Activated CD4-positive, alpha-beta memory T cell treated with anti-CD3 and anti-CD28 coated beads for 36 hours (primary cell): ENCODE data around the gene SPDYE4. TPM values are rescaled to one million over a fixed set of nuclear protein-coding genes. Genes with fewer than 3 reads are reported as not detected.

Experiments used
- CTCF ChIA-PET: fragments of 350-600 bp; sonication (Branson Sonifier 250); formaldehyde crosslinking; loops from one replicate; lab custom pipeline; 2021; ENCODE audit warnings: antibody characterized with exemption, inconsistent platforms; lab: Charles Lee
- POLR2A ChIA-PET: fragments of 350-600 bp; sonication (Branson Sonifier 250); formaldehyde crosslinking; loops from one replicate; lab custom pipeline; 2021; ENCODE audit warnings: antibody characterized with exemption; lab: Charles Lee
- DNase-seq: peaks from one replicate; pipeline ENCODE4 v3.0.0-alpha.2; 2020
- H3K27ac Mint-ChIP-seq: one replicate; pipeline ENCODE4 v1.8.0; 2021; ENCODE audit warnings: mixed read lengths
- H3K27me3 Mint-ChIP-seq: one replicate; pipeline ENCODE4 v1.8.0; 2021; ENCODE audit warnings: mixed read lengths
- H3K36me3 Mint-ChIP-seq: one replicate; pipeline ENCODE4 v1.8.0; 2021; ENCODE audit warnings: mixed read lengths
- H3K4me1 Mint-ChIP-seq: one replicate; pipeline ENCODE4 v1.8.0; 2021; ENCODE audit warnings: low read depth, mixed read lengths
- H3K4me3 Mint-ChIP-seq: one replicate; pipeline ENCODE4 v1.8.0; 2021; ENCODE audit warnings: mild to moderate bottlenecking, mixed read lengths
- H3K9me3 Mint-ChIP-seq: one replicate; pipeline ENCODE4 v1.8.0; 2021; ENCODE audit warnings: mixed read lengths
- intact Hi-C: fragments of 100-400 bp; cut with micrococcal nuclease; formaldehyde crosslinking; loops from one replicate; pipeline ENCODE4 v1.15.1; 2023
- total RNA-seq, 2 experiments: library from RNA; stranded (reverse); gene quantifications; one replicate each; pipeline ENCODE4 v1.2.3, GENCODE V29; 2021

Gene SPDYE4
- total RNA-seq, 2 experiments from 2014 or later: not detected

DNA sequence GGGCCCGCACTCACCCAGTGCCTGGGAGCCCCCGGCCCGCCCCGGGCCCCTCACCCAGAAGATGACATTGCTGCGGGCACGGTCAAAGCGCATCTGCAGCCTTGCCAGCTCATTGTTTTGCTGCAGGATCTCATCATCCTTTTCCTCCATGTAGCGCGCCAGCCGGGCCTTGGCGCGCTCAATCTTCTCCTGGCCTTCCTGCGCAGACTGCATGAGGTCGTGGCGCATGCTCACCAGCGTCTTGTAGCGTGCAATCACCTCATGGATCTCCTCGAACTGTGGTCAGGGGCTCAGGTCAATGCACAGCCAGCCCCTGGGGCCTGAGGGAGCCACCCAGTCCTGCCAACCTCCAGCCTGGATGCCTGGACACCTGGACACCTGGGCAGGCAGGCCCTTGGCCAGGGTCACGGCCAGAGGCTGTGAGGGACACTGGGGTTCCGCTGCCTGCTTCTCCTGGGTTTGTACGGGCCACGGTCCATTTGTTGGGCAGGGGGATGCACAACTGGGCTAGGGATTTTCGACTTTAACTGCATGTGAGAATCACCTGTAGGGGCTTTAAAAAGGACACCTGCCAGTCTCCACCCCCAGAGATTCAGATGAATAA lies 22.9 kb downstream of the SPDYE4 start:
- CTCF ChIA-PET: no interaction called here
- H3K4me1 Mint-ChIP-seq: peaks cover 6% of the 10 kb centered on the region
- H3K27ac Mint-ChIP-seq: no peak overlapping the region

DNA sequence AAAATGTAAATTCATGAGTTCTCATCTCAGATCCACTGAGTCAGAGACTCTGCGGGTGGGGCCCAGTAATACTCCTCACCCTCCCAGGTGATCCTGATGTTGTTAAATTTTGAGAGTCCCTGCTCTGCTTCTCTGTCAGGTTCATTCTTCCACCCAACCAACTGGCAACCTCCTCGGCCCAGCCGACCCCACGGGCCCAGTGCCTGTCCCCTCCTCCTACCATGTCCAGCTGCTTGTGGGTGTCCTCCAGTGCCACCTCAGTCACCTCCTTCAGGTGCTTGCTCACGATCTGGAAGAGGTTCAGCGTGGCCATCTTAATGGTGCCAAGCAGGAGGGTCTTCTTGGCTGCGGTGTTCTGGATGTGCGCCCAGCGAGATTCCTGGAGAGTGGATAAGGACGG lies 23.5 kb downstream of the SPDYE4 start:
- no peak for DNase-seq
- Mint-ChIP-seq H3K27ac (no peak overlapping the region), H3K27me3 (no peaks in the 10 kb centered on the region), H3K36me3 (no peaks in the 10 kb centered on the region), H3K4me3 (no peak overlapping the region), H3K9me3 (no peaks in the 10 kb centered on the region), H3K4me1 (peaks cover 2% of the 10 kb centered on the region)
- POLR2A ChIA-PET: no interaction called here
- intact Hi-C loops: no loop called here
- CTCF ChIA-PET: no interaction called here

More for the DNA sequence above, 22.9 kb downstream of the SPDYE4 start:
- Mint-ChIP-seq H3K9me3 (no peaks in the 10 kb centered on the region), H3K4me3 (no peak overlapping the region), H3K27me3 (no peaks in the 10 kb centered on the region), H3K36me3 (no peaks in the 10 kb centered on the region)
- intact Hi-C loops: no loop called here
- POLR2A ChIA-PET: no interaction called here
- DNase-seq: no peak

GRCh38 chr17:8732406-8733085 lies 25.8 kb downstream of the SPDYE4 start:
- Mint-ChIP-seq H3K9me3 (no peaks in the 10 kb centered on the region), H3K27me3 (no peaks in the 10 kb centered on the region), H3K27ac (no peak overlapping the region), H3K36me3 (no peaks in the 10 kb centered on the region), H3K4me1 (no peaks in the 10 kb centered on the region), H3K4me3 (no peak overlapping the region)
- intact Hi-C loops: no loop called here
- no peak for DNase-seq
- CTCF ChIA-PET: no interaction called here
- POLR2A ChIA-PET: no interaction called here

GRCh38 chr17:8729860-8730259 lies 28.5 kb downstream of the SPDYE4 start:
- Mint-ChIP-seq H3K27ac (no peak overlapping the region), H3K9me3 (no peaks in the 10 kb centered on the region), H3K36me3 (no peaks in the 10 kb centered on the region), H3K4me3 (no peak overlapping the region), H3K27me3 (peaks cover 2% of the 10 kb centered on the region), H3K4me1 (no peaks in the 10 kb centered on the region)
- intact Hi-C loops: no loop called here
- DNase-seq: no peak
- ChIA-PET CTCF (no interaction called here), POLR2A (no interaction called here)

GRCh38 chr17:8729421-8729820 lies 28.9 kb downstream of the SPDYE4 start:
- Mint-ChIP-seq H3K4me3 (no peak overlapping the region), H3K27ac (no peak overlapping the region), H3K9me3 (no peaks in the 10 kb centered on the region), H3K27me3 (peaks cover 2% of the 10 kb centered on the region), H3K36me3 (no peaks in the 10 kb centered on the region), H3K4me1 (no peaks in the 10 kb centered on the region)
- intact Hi-C loops: no loop called here
- ChIA-PET CTCF (no interaction called here), POLR2A (no interaction called here)
- DNase-seq: no peak

DNA sequence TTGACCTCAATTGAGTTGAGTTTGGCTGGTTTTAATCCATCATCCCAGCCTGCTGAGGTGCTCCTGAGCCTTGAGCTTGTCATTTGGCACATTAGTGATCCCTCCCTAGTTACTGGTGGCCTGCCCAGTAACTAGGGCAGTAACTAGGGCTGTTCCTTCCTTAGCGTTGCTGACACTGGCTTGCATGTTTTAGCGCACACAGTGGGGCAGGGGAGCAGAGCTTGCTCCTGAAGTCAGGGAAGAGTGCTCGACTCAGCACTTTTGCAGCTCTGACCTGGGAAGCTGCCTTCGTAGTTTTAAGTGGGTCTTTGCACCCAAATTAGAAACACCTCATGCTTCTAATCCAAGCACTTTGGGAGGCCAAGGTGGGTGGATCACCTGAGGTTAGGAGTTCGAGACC lies 29.4 kb downstream of the SPDYE4 start:
- H3K27ac Mint-ChIP-seq: no peak overlapping the region
- no peaks in the 10 kb centered on the region for H3K4me1 Mint-ChIP-seq
- peaks cover 2% of the 10 kb centered on the region for H3K27me3 Mint-ChIP-seq
- H3K9me3 Mint-ChIP-seq: no peaks in the 10 kb centered on the region
- POLR2A ChIA-PET: no interaction called here
- DNase-seq: no peak
- intact Hi-C loops: no loop called here
- H3K36me3 Mint-ChIP-seq: no peaks in the 10 kb centered on the region
- H3K4me3 Mint-ChIP-seq: no peak overlapping the region
- CTCF ChIA-PET: no interaction called here

DNA sequence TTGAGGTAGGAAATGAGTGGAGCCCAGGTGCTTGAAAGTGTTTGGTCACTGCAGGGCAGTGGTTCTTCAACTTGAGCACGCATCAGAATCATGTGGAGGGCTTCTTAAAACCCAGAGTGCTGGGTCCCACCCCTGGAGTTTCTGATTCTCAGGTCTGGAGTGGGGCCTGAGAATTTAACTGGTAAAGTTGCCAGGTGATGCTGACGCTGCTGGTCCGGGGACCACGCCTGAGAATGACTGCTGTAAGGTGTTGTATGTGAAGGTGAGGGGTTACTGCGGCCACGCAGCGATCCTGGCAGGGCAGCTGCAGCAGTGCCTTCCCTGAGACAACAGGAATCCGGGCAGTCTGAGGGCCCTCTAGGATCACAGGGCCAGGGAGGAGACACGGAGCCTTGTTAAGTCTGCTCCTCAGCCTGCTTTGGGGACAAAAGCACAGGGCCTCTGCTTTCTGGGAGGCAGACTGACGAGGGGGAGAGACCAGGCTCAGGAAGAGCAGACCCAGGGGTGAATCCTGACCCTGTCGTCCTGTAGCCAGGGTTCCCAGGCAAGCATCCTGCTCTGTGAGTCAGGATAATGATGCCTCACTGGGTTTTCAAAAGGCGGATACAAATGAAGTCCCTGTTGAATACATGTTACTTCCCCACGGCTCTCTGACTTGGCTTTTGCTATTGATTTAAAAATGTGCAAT lies 30.0 kb downstream of the SPDYE4 start:
- ChIA-PET CTCF (no interaction called here), POLR2A (no interaction called here)
- H3K4me1 Mint-ChIP-seq: no peaks in the 10 kb centered on the region

GRCh38 chr17:8726941-8727555 lies 31.3 kb downstream of the SPDYE4 start:
- H3K4me3 Mint-ChIP-seq: no peak overlapping the region
- ChIA-PET CTCF (no interaction called here), POLR2A (no interaction called here)
- no peak for DNase-seq
- no peaks in the 10 kb centered on the region for H3K36me3 Mint-ChIP-seq
- no peaks in the 10 kb centered on the region for H3K9me3 Mint-ChIP-seq
- peaks cover 3% of the 10 kb centered on the region for H3K27me3 Mint-ChIP-seq
- intact Hi-C loops: no loop called here
- H3K27ac Mint-ChIP-seq: no peak overlapping the region
- no peaks in the 10 kb centered on the region for H3K4me1 Mint-ChIP-seq

More for the DNA sequence above, 30.0 kb downstream of the SPDYE4 start:
- peaks cover 2% of the 10 kb centered on the region for H3K27me3 Mint-ChIP-seq
- DNase-seq: no peak
- no peak overlapping the region for H3K27ac Mint-ChIP-seq
- intact Hi-C loops: no loop called here
- no peaks in the 10 kb centered on the region for H3K9me3 Mint-ChIP-seq
- H3K36me3 Mint-ChIP-seq: no peaks in the 10 kb centered on the region
- no peak overlapping the region for H3K4me3 Mint-ChIP-seq

- peaks cover 3% of the 10 kb centered on the region for H3K27me3 Mint-ChIP-seq
- H3K27ac Mint-ChIP-seq: no peak overlapping the region
- H3K4me3 Mint-ChIP-seq: no peak overlapping the region
- no peaks in the 10 kb centered on the region for H3K36me3 Mint-ChIP-seq
- CTCF ChIA-PET: interaction anchor here (1.5 kb wide), 1 partner anchor 20 kb away, joined by 4 read pairs; no protein-coding TSS in a partner anchor
- no peaks in the 10 kb centered on the region for H3K9me3 Mint-ChIP-seq
- intact Hi-C loops: no loop called here
- no peak for DNase-seq
- POLR2A ChIA-PET: no interaction called here
- no peaks in the 10 kb centered on the region for H3K4me1 Mint-ChIP-seq
These were observed 32.2 kb downstream of the SPDYE4 start for GRCh38 chr17:8725881-8726876.

DNA sequence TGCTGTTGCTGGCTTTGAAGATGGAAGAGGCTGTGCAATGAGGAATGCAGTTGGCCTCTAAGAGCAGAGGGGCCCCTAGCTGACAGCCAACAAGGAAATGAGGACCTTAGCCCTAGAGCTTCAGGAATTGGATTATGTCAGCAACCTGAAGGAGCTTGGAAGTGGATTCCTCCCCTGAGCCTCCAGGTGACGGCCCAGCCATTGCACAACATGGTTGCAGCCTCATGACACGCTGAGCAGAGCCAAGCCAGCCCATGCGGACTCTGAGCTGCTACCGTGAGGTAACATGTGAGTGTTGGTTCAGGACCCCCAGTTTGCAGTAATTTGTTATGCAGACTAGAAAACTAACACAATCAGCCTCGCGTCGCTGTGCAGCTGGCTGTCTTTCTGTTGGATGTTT lies 33.9 kb downstream of the SPDYE4 start:
- Mint-ChIP-seq H3K4me3 (no peak overlapping the region), H3K9me3 (no peaks in the 10 kb centered on the region), H3K27me3 (peaks cover 3% of the 10 kb centered on the region), H3K4me1 (no peaks in the 10 kb centered on the region), H3K36me3 (no peaks in the 10 kb centered on the region), H3K27ac (no peak overlapping the region)
- intact Hi-C loops: no loop called here
- DNase-seq: no peak
- POLR2A ChIA-PET: no interaction called here
- CTCF ChIA-PET: interaction anchor here (1.5 to 1.8 kb wide), 3 partner anchors 21 to 314 kb away, joined by 3 to 6 read pairs (median 4); no protein-coding TSS in a partner anchor

DNA sequence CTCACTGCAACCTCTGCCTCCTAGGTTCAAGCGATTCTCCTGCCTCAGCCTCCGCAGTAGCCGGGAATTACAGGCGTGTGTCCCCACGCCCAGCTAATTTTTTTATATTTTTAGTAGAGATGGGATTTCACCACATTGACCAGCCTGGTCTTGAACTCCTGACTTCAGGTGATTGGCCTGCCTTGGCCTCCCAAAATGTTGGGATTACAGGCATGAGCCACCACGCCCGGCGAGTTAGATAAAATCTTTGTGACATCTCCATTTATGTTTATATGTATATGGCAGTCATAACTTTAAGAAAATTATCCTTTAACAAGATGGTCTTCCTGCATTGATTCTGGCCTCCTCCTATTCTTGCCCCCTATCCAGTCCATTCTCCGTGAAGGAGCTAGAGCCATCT lies 37.8 kb downstream of the SPDYE4 start:
- no peaks in the 10 kb centered on the region for H3K36me3 Mint-ChIP-seq
- no peak for DNase-seq
- peaks cover 1% of the 10 kb centered on the region for H3K27me3 Mint-ChIP-seq
- POLR2A ChIA-PET: no interaction called here
- no peaks in the 10 kb centered on the region for H3K9me3 Mint-ChIP-seq
- H3K4me1 Mint-ChIP-seq: no peaks in the 10 kb centered on the region
- intact Hi-C loops: no loop called here
- no peak overlapping the region for H3K27ac Mint-ChIP-seq
- CTCF ChIA-PET: no interaction called here
- H3K4me3 Mint-ChIP-seq: no peak overlapping the region
